ENCODE results near the gene TRIM62.

TRIM62 gene

DNA sequence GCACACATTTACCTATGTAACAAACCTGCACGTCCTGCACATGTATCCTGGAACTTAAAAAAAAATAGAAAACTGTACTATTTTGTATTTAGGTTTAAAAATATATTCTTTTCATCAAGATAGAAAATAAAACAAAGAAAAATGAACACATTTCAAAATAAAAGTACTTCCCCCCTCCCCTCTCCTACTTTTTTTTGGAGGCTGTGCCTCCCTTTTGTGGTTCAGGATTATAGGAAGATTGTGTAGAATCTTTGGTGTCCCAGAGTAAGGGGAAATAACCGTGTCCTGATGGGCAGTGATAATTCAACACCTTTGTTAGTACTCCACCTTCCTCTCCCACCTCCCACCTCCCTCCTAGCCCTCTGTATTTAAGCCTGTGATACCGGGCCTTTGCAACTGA, 40.1 kb downstream of the TRIM62 start:
- Histone ChIP-seq H3K79me2 (ENCODE audit: low read length) (no peaks in the 10 kb centered on the region), H3K27me3 (replicated peaks; ENCODE audit: insufficient read depth, low read length) (no peaks in the 10 kb centered on the region), H3K4me1 (ENCODE audit: low read length) (no peaks in the 10 kb centered on the region)

DNA sequence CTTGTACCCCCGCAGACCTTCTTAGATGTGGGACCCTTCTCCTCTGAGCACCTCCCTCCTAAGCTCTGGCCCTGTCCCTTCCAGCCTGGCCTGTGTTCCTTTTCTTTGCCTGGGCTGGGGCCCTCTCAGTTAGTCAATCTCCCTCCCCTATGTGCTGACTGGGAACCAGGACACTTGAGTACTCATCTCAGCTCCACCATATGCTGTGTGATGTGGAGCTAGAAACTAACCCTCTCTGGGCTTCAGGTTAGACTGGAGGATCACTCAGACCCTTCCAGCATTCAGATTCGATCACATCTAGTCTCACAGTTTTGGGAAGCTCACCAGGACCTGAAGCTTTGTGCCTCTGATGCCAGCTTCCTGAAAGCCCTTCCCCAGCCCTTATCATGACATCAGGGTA, 40.6 kb downstream of the TRIM62 start:
- no peak overlapping the region for H2AFZ ChIP-seq (ENCODE audit: low read length)
- TF ChIP-seq, protein P1, sequence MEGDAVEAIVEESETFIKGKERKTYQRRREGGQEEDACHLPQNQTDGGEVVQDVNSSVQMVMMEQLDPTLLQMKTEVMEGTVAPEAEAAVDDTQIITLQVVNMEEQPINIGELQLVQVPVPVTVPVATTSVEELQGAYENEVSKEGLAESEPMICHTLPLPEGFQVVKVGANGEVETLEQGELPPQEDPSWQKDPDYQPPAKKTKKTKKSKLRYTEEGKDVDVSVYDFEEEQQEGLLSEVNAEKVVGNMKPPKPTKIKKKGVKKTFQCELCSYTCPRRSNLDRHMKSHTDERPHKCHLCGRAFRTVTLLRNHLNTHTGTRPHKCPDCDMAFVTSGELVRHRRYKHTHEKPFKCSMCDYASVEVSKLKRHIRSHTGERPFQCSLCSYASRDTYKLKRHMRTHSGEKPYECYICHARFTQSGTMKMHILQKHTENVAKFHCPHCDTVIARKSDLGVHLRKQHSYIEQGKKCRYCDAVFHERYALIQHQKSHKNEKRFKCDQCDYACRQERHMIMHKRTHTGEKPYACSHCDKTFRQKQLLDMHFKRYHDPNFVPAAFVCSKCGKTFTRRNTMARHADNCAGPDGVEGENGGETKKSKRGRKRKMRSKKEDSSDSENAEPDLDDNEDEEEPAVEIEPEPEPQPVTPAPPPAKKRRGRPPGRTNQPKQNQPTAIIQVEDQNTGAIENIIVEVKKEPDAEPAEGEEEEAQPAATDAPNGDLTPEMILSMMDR (IDR thresholded peaks at IDR 0.05; ENCODE audit: low read length): no peak
- TF ChIP-seq EZH2 (optimal IDR thresholded peaks at IDR 0.05; ENCODE audit: low read depth, low read length) (no peak), EZH2phosphoT487 (IDR thresholded peaks at IDR 0.05; ENCODE audit: low read length) (no peak)
- no peaks in the 10 kb centered on the region for H3K9me2 ChIP-seq (replicated peaks; ENCODE audit: insufficient read depth, low read length)
- no peak overlapping the region for H3K4me2 ChIP-seq (ENCODE audit: low read depth, low read length)
- H3K79me2 ChIP-seq (ENCODE audit: low read length): no peaks in the 10 kb centered on the region
- no peaks in the 10 kb centered on the region for H4K20me1 ChIP-seq (ENCODE audit: insufficient read depth, low read length)
- no peaks in the 10 kb centered on the region for H3F3A ChIP-seq (ENCODE audit: insufficient read depth, low read length)
- no peak overlapping the region for H3K9ac ChIP-seq (ENCODE audit: low read length)
- H3K4me1 ChIP-seq (ENCODE audit: low read length): no peaks in the 10 kb centered on the region
- no peak overlapping the region for H3K4me3 ChIP-seq (ENCODE audit: low read length)
- no peak overlapping the region for H3K27ac ChIP-seq (ENCODE audit: low read length)
- no peak for DNase-seq
- H3K36me3 ChIP-seq (replicated peaks; ENCODE audit: insufficient read depth, low read length): no peaks in the 10 kb centered on the region
- H3K9me3 ChIP-seq (replicated peaks; ENCODE audit: insufficient read depth, low read length): no peaks in the 10 kb centered on the region
- H3K27me3 ChIP-seq (replicated peaks; ENCODE audit: insufficient read depth, low read length): no peaks in the 10 kb centered on the region

More for the DNA sequence above, 40.1 kb downstream of the TRIM62 start:
- Histone ChIP-seq H3K36me3 (replicated peaks; ENCODE audit: insufficient read depth, low read length) (no peaks in the 10 kb centered on the region), H3K27ac (ENCODE audit: low read length) (no peak overlapping the region), H3K4me2 (ENCODE audit: low read depth, low read length) (no peak overlapping the region), H3K9ac (ENCODE audit: low read length) (no peak overlapping the region), H3K9me3 (replicated peaks; ENCODE audit: insufficient read depth, low read length) (no peaks in the 10 kb centered on the region), H3K4me3 (ENCODE audit: low read length) (no peak overlapping the region), H3F3A (ENCODE audit: insufficient read depth, low read length) (no peaks in the 10 kb centered on the region), H2AFZ (ENCODE audit: low read length) (no peak overlapping the region), H3K9me2 (replicated peaks; ENCODE audit: insufficient read depth, low read length) (no peaks in the 10 kb centered on the region), H4K20me1 (ENCODE audit: insufficient read depth, low read length) (no peaks in the 10 kb centered on the region)
- TF ChIP-seq EZH2 (optimal IDR thresholded peaks at IDR 0.05; ENCODE audit: low read depth, low read length) (no peak), EZH2phosphoT487 (IDR thresholded peaks at IDR 0.05; ENCODE audit: low read length) (no peak)
- TF ChIP-seq, protein P1 (IDR thresholded peaks at IDR 0.05; ENCODE audit: low read length): no peak
- no peak for DNase-seq

DNA sequence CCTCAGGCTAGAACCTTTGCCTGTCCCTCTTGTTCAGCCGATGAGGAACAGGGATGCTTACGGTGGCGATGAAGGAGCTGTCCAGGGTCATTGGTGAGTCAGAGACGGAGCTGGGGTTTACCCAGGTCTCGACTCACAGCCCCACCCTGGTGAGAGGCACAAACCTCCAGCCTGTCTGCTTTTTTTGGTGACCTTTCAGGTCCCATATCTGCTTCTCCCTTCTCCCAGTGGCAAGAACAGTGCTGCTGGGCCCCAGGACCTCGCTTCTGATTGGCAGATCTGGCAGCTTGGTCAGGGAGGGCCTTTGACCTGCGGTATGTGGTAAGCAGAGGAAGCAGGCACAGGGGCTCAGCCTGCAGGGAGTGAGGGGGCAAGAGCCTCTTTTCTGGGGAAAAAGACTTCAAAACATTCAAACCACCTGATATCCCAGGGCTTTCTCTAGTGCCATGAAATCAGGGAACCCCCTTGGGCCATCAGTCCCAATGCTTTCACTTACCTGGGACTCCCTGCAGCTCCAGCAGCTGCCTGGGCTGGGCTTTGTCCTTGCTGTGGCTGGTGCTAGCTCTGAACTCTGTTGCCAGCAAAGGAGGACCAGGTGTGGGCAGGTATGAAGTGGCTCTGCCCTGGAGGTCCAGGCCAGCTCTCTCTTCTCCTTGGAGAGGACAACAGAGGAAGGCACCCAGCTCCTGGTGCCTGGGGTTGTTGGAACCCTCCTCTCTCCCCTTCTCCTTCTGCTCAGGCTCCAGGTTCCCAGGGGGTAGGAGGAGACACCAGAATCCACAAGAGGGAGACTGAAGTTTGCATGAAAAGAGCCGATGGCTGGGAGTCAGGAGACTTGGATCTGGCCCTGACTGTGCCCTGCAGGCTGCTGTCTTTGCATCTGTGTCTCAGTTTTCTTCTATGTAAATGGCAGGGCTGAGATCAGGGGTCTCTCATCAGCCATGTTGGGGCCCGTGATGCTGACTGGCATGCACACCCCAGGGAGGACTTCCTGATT, 41.4 kb downstream of the TRIM62 start:
- DNase-seq: no peak
- Histone ChIP-seq H3K4me2 (ENCODE audit: low read depth, low read length) (no peak overlapping the region), H3K79me2 (ENCODE audit: low read length) (no peaks in the 10 kb centered on the region), H3K9ac (ENCODE audit: low read length) (no peak overlapping the region), H2AFZ (ENCODE audit: low read length) (no peak overlapping the region), H3K4me3 (ENCODE audit: low read length) (no peak overlapping the region), H3K36me3 (replicated peaks; ENCODE audit: insufficient read depth, low read length) (no peaks in the 10 kb centered on the region), H4K20me1 (ENCODE audit: insufficient read depth, low read length) (no peaks in the 10 kb centered on the region), H3K4me1 (ENCODE audit: low read length) (no peaks in the 10 kb centered on the region), H3F3A (ENCODE audit: insufficient read depth, low read length) (no peaks in the 10 kb centered on the region), H3K9me3 (replicated peaks; ENCODE audit: insufficient read depth, low read length) (no peaks in the 10 kb centered on the region), H3K27ac (ENCODE audit: low read length) (no peak overlapping the region), H3K9me2 (replicated peaks; ENCODE audit: insufficient read depth, low read length) (no peaks in the 10 kb centered on the region), H3K27me3 (replicated peaks; ENCODE audit: insufficient read depth, low read length) (no peaks in the 10 kb centered on the region)
- TF ChIP-seq EZH2 (optimal IDR thresholded peaks at IDR 0.05; ENCODE audit: low read depth, low read length): no peak
- TF ChIP-seq, protein P1 (IDR thresholded peaks at IDR 0.05; ENCODE audit: low read length): no peak
- TF ChIP-seq EZH2phosphoT487 (IDR thresholded peaks at IDR 0.05; ENCODE audit: low read length): no peak
